GM12878 (cell line): ENCODE results near the gene ATXN7L1. TPM values are rescaled to one million over a fixed set of nuclear protein-coding genes. Genes with fewer than 3 reads are reported as not detected.

Source experiments
- ATAC-seq: fragments of 200-7000 bp; cut with Tn5 transposase; 3 replicates; pipeline ENCODE4 v1.9.1; 2020; ENCODE audit warnings: mild to moderate bottlenecking, moderate library complexity
- BruUV-seq: library from RNA; stranded (reverse); fragments of 400-500 nt; replicated peaks from 2 replicates; lab custom pipeline; 2021; lab: Mats Ljungman, UMichigan
- CTCF ChIA-PET: fragments of 300-600 bp; sonication (Branson Sonifier 250); formaldehyde crosslinking; extraction: SDS; loops from one replicate; lab custom pipeline; 2021; ENCODE audit warnings: inconsistent platforms; lab: Yijun Ruan, JAX
- POLR2A ChIA-PET: fragments of 350-600 bp; formaldehyde crosslinking; extraction: SDS; loops from one replicate; lab custom pipeline; 2021; ENCODE audit warnings: inconsistent platforms; lab: Charles Lee
- RAD21 ChIA-PET: fragments of 300-600 bp; sonication (Branson Sonifier 250); formaldehyde crosslinking; loops from one replicate; lab custom pipeline; 2023; ENCODE audit warnings: antibody characterized with exemption; ENCODE audit not compliant: unreplicated experiment; lab: Charles Lee
- SMC1A ChIA-PET: fragments of 300-600 bp; sonication (Branson Sonifier 250); formaldehyde crosslinking; loops from one replicate; lab custom pipeline; 2023; ENCODE audit not compliant: unreplicated experiment, uncharacterized antibody; lab: Charles Lee
- DNase-seq: peaks from one replicate; pipeline ENCODE4 v3.0.0-alpha.2; 2011; ENCODE audit warnings: low read depth, low spot score
- FAIRE-seq: peaks from 3 replicates; lab custom pipeline; 2011; peaks lifted over from hg19 to GRCh38; lab: Jason Lieb, UNC
- H2AFZ ChIP-seq: 2 replicates; pipeline ENCODE4 v1.6.0; 2011; ENCODE audit warnings: low read depth, low read length, control low read depth; ENCODE audit not compliant: control insufficient read depth
- H3K27ac ChIP-seq: 2 replicates; pipeline ENCODE4 v1.5.1; 2011; ENCODE audit warnings: control low read depth; ENCODE audit not compliant: control insufficient read depth, insufficient read depth
- H3K27me3 ChIP-seq, 2 experiments: replicated peaks in 1 of 2; 2 replicates each; pipeline versions ENCODE4 v1.6.0 to v1.6.1; 2011; ENCODE audit warnings: low read length in 1 of 2; ENCODE audit not compliant: control insufficient read depth in 2 of 2, insufficient read depth in 2 of 2
- H3K36me3 ChIP-seq, 2 experiments: 2 replicates each; pipeline ENCODE4 v1.5.1; 2011; ENCODE audit warnings: low read length in 1 of 2; ENCODE audit not compliant: control insufficient read depth in 2 of 2, insufficient read depth in 2 of 2
- H3K4me1 ChIP-seq: 2 replicates; pipeline ENCODE4 v1.6.1; 2011; ENCODE audit warnings: mild to moderate bottlenecking, low read length, moderate library complexity, mixed read lengths; ENCODE audit not compliant: control insufficient read depth, insufficient read depth
- H3K4me2 ChIP-seq: 2 replicates; pipeline ENCODE4 v1.6.0; 2011; ENCODE audit warnings: control low read depth; ENCODE audit not compliant: control insufficient read depth, insufficient read depth
- H3K4me3 ChIP-seq: fragments of 200-600 bp; sonication (generic); 2 replicates; pipeline ENCODE4 v1.5.1; 2016
- H3K79me2 ChIP-seq: 2 replicates; pipeline ENCODE4 v1.6.0; 2011; ENCODE audit warnings: low read length; ENCODE audit not compliant: control insufficient read depth, insufficient read depth
- H3K9ac ChIP-seq: 2 replicates; pipeline ENCODE4 v1.8.0; 2011; ENCODE audit warnings: low read length, control low read depth, mixed read lengths; ENCODE audit not compliant: control insufficient read depth, insufficient read depth
- H3K9me3 ChIP-seq: replicated peaks from 3 replicates; pipeline ENCODE4 v1.5.1; 2011; ENCODE audit warnings: mild to moderate bottlenecking, low read length; ENCODE audit not compliant: control insufficient read depth, insufficient read depth
- H4K20me1 ChIP-seq: 2 replicates; pipeline ENCODE4 v1.6.0; 2011; ENCODE audit not compliant: control insufficient read depth, insufficient read depth
- BACH1 ChIP-seq: fragments of 450-650 bp; IDR thresholded peaks from 2 replicates; pipeline ENCODE4 v1.6.1; 2017; ENCODE audit warnings: mild to moderate bottlenecking, borderline replicate concordance
- BCL11A ChIP-seq: IDR thresholded peaks from 2 replicates; pipeline ENCODE4 v1.6.1; 2011; ENCODE audit warnings: low read depth, low read length
- CBFB ChIP-seq: IDR thresholded peaks from 2 replicates; pipeline ENCODE4 v1.6.1; 2016; ENCODE audit warnings: antibody characterized with exemption, low read depth
- CREB1 ChIP-seq: IDR thresholded peaks from 2 replicates; pipeline ENCODE4 v1.6.1; 2012; ENCODE audit warnings: low read depth, mild to moderate bottlenecking, inconsistent platforms
- DPF2 ChIP-seq: fragments of 450-650 bp; IDR thresholded peaks from 2 replicates; pipeline ENCODE4 v1.6.1; 2017; ENCODE audit warnings: mild to moderate bottlenecking
- ESRRA ChIP-seq: IDR thresholded peaks from 2 replicates; pipeline ENCODE4 v1.6.1; 2012; ENCODE audit warnings: mild to moderate bottlenecking, low read length, improper control_type of control experiment
- GATAD2B ChIP-seq: fragments of 450-650 bp; conservative IDR thresholded peaks from 2 replicates; pipeline ENCODE4 v1.6.1; 2017; ENCODE audit warnings: low read depth, mild to moderate bottlenecking, moderate library complexity
- HDGF ChIP-seq: fragments of 450-650 bp; IDR thresholded peaks from 2 replicates; pipeline ENCODE4 v1.6.1; 2016; ENCODE audit warnings: antibody characterized with exemption
- KAT2A ChIP-seq: conservative IDR thresholded peaks from 2 replicates; pipeline ENCODE4 v1.6.1; 2011; ENCODE audit warnings: low read depth, low read length; ENCODE audit not compliant: control insufficient read depth
- MYC ChIP-seq: IDR thresholded peaks from 2 replicates; pipeline ENCODE4 v1.6.1; 2011; ENCODE audit warnings: mild to moderate bottlenecking, low read length, moderate library complexity, inconsistent platforms; ENCODE audit not compliant: insufficient read depth, insufficient replicate concordance, insufficient read length, severe bottlenecking
- NRF1 ChIP-seq: conservative IDR thresholded peaks from 2 replicates; pipeline ENCODE4 v1.6.1; 2011; ENCODE audit warnings: mild to moderate bottlenecking, low read depth, low read length, improper control_type of control experiment
- POLR2A ChIP-seq: IDR thresholded peaks from 2 replicates; pipeline ENCODE4 v1.6.1; 2011; ENCODE audit warnings: low read depth, mild to moderate bottlenecking, low read length
- RCOR1 ChIP-seq: conservative IDR thresholded peaks from 2 replicates; pipeline ENCODE4 v1.6.1; 2012; ENCODE audit warnings: low read depth, low read length, improper control_type of control experiment
- SIN3A ChIP-seq: IDR thresholded peaks from 2 replicates; pipeline ENCODE4 v1.6.1; 2012; ENCODE audit warnings: low read depth, low read length, improper control_type of control experiment
- TARDBP ChIP-seq: IDR thresholded peaks from 2 replicates; pipeline ENCODE4 v1.6.1; 2016; ENCODE audit warnings: borderline replicate concordance
- ZNF217 ChIP-seq: fragments of 450-650 bp; IDR thresholded peaks from 2 replicates; pipeline ENCODE4 v1.6.1; 2017; ENCODE audit warnings: antibody characterized with exemption, mild to moderate bottlenecking
- WGBS: methylation state at CpG from one replicate; pipeline ENCODE4 v1.1.6; 2016; ENCODE audit warnings: low lambda C conversion rate; ENCODE audit not compliant: insufficient replicate concordance, insufficient coverage; ENCODE audit errors: missing lambda C conversion rate; 5-methylcytosine and 5-hydroxymethylcytosine counted together
- in situ Hi-C: fragments of 300-500 bp; cut with MboI; formaldehyde crosslinking; loops from 9 replicates; pipeline ENCODE4 v1.14.3; 2018; ENCODE audit warnings: mixed read lengths
- intact Hi-C: fragments of 100-400 bp; cut with micrococcal nuclease; formaldehyde crosslinking; loops from one replicate; pipeline ENCODE4 v1.14.2; 2022; ENCODE audit not compliant: unreplicated experiment
- polyA plus RNA-seq, 11 experiments: library from polyadenylated mRNA; depleted of rRNA in 4 of 11; unstranded in 6 of 11; stranded (reverse) in 5 of 11; fragments of >200 nt; fragmentation: Nextera tagmentation in 4 of 11; fragmentation: Illumina TruSeq in 1 of 11; extraction: Ambion mirVana in 4 of 11; extraction: Trizol in 1 of 11; gene quantifications; 1 replicate in 1 of 11; 2 replicates in 10 of 11; pipeline versions ENCODE4 v1.2.1 to v1.2.3, GENCODE V29; 2011 to 2016; ENCODE audit warnings: inconsistent platforms in 2 of 11, missing spikeins in 2 of 11, low read depth in 1 of 11
- total RNA-seq, 4 experiments: library from RNA; depleted of rRNA in 3 of 4; stranded (reverse); fragments of >200 nt in 3 of 4; fragmentation: Illumina TruSeq in 1 of 4; extraction: Trizol in 1 of 4; gene quantifications; 2 replicates each; pipeline versions ENCODE4 v1.2.1 to v1.2.3, GENCODE V29; 2013 to 2021
- TF ChIP-seq, protein P1 (sequence below): IDR thresholded peaks from 2 replicates; pipeline ENCODE4 v1.6.1; 2011; ENCODE audit warnings: low read depth, mild to moderate bottlenecking, low read length, moderate library complexity, borderline replicate concordance; ENCODE audit errors: extremely low read depth
- TF ChIP-seq, protein P2 (sequence below): IDR thresholded peaks from 2 replicates; pipeline ENCODE4 v1.6.1; 2011; ENCODE audit warnings: low read depth, low read length, improper control_type of control experiment, borderline replicate concordance
- TF ChIP-seq, protein P3 (sequence below): fragments of 150-350 bp; IDR thresholded peaks from 2 replicates; pipeline ENCODE4 v1.6.1; 2014; ENCODE audit warnings: mild to moderate bottlenecking, low read depth, low read length

The ATXN7L1 gene
- total and polyA plus RNA-seq, 10 of the 15 experiments (the other 5 are each of a cell fraction or from before 2014, with no cell fraction given), result 0.40 to 2.9 (median 1.2) TPM

DNA sequence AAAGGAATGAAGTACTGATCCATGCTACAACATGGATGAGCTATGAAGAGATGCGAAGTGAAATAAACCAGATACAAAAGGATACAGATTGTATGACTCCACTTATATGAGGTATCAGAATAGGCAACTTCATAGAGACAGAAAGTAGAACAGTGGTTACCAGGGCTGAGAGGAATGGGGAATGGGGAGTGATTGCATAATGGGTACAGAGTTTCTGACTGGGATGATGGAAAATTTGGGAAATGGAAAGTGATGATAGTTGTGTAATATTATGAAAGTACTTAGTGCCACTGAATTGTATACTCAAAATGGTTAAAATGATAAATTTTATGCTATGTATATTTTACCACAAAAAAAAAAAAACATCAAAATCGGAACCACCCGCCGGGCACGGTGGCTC lies 3.9 kb downstream of the ATXN7L1 start:
- ATAC-seq, result no peak
- BruUV-seq, result no TSS peak
- POLR2A ChIA-PET, result interaction anchor here (0.6 kb wide), 1 partner anchor 33 kb away, joined by 5 read pairs; no protein-coding TSS in a partner anchor
- Histone ChIP-seq H3K27me3 (peaks cover 3 to 8% of the 10 kb centered on the region in 2 experiments; a peak in 3 of 4 replicates), H3K4me3 (no peak overlapping the region), H3K27ac (no peak overlapping the region), H4K20me1 (no peaks in the 10 kb centered on the region), H3K4me2 (no peak overlapping the region), H2AFZ (no peak overlapping the region), H3K36me3 (no peaks in the 10 kb centered on the region), H3K79me2 (no peaks in the 10 kb centered on the region), H3K9ac (no peak overlapping the region)
- SMC1A ChIA-PET, result interaction anchor here (1.1 kb wide), 1 partner anchor 50 kb away, joined by 4 read pairs; no protein-coding TSS in a partner anchor
- RAD21 ChIA-PET, result interaction anchor here (1.1 kb wide), 1 partner anchor 102 kb away, joined by 3 read pairs; no protein-coding TSS in a partner anchor
- DNase-seq, result no peak
- no peak for TF ChIP-seq NRF1
- TF ChIP-seq, protein P1, sequence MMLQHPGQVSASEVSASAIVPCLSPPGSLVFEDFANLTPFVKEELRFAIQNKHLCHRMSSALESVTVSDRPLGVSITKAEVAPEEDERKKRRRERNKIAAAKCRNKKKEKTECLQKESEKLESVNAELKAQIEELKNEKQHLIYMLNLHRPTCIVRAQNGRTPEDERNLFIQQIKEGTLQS, result no peak
- no peak for TF ChIP-seq BCL11A
- no peak for TF ChIP-seq CREB1
- TF ChIP-seq, protein P2, sequence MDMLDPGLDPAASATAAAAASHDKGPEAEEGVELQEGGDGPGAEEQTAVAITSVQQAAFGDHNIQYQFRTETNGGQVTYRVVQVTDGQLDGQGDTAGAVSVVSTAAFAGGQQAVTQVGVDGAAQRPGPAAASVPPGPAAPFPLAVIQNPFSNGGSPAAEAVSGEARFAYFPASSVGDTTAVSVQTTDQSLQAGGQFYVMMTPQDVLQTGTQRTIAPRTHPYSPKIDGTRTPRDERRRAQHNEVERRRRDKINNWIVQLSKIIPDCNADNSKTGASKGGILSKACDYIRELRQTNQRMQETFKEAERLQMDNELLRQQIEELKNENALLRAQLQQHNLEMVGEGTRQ, result no peak
- no peak for TF ChIP-seq KAT2A
- TF ChIP-seq TARDBP, result no peak
- no peak for TF ChIP-seq POLR2A
- TF ChIP-seq BACH1, result no peak
- no peak for TF ChIP-seq RCOR1
- TF ChIP-seq, protein P3, sequence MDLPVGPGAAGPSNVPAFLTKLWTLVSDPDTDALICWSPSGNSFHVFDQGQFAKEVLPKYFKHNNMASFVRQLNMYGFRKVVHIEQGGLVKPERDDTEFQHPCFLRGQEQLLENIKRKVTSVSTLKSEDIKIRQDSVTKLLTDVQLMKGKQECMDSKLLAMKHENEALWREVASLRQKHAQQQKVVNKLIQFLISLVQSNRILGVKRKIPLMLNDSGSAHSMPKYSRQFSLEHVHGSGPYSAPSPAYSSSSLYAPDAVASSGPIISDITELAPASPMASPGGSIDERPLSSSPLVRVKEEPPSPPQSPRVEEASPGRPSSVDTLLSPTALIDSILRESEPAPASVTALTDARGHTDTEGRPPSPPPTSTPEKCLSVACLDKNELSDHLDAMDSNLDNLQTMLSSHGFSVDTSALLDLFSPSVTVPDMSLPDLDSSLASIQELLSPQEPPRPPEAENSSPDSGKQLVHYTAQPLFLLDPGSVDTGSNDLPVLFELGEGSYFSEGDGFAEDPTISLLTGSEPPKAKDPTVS, result no peak
- TF ChIP-seq ESRRA, result no peak
- no peak for TF ChIP-seq MYC
- no peak for TF ChIP-seq ZNF217
- TF ChIP-seq SIN3A, result no peak
- TF ChIP-seq CBFB, result no peak
- no peak for TF ChIP-seq GATAD2B
- no peak for TF ChIP-seq DPF2
- TF ChIP-seq HDGF, result no peak
- TF ChIP-seq, all 136 proteins: peak for 0
- in situ Hi-C loops (no loop called here), intact Hi-C loops (no loop called here)
- Histone ChIP-seq H3K4me1 (no peaks in the 10 kb centered on the region), H3K9me3 (no peaks in the 10 kb centered on the region)
- CTCF ChIA-PET, result interaction anchor here (1.4 kb wide), 1 partner anchor 107 kb away, joined by 3 read pairs; no protein-coding TSS in a partner anchor
- FAIRE-seq, result no peak
- WGBS, result 93% methylated on average over 4 of the region's 5 CpGs
